ENCODE results near the gene ZNF560. TPM values are rescaled to one million over a fixed set of nuclear protein-coding genes. Genes with fewer than 3 reads are reported as not detected.

Gene ZNF560
- not detected for total RNA-seq

DNA sequence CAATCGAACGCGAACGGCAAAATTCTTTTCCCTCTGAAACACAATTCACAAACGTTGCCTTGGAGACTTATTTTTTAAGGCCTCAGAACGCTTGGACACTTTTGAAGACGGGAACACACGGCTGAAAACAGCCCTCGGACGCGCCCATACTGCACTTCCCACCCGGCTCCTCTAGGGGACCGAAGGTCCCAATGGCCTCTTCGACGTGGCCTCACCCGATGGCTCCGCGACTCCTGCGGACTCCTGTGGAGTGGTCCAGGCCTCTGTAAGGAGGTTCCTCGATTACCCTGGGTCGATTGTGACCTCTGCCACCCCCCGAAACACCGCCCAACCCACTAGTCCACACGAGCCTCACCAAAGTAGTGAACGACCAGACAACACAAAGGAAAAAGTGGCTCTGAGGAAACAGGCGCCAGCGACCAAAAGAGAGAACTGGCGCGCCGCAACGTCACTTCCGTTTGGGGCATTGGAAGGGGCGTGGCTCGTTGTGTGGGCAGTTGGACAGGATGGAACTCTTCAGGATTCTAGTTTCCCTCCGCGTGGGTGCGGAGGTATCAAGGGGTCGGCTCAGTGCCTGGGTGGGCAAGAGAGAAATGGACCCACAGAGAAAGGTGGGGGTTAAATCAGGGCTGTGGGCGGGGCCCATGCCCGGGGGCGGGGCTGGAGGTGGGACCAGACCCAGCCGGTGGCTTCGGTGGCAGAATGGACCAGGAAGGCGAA is at the start of gene ZNF560:
Gene ZNF560 (minus strand): TSS at position 434 of the 720 bp plus-strand sequence. CDS start 23,303 bp downstream, outside the sequence.

DNA sequence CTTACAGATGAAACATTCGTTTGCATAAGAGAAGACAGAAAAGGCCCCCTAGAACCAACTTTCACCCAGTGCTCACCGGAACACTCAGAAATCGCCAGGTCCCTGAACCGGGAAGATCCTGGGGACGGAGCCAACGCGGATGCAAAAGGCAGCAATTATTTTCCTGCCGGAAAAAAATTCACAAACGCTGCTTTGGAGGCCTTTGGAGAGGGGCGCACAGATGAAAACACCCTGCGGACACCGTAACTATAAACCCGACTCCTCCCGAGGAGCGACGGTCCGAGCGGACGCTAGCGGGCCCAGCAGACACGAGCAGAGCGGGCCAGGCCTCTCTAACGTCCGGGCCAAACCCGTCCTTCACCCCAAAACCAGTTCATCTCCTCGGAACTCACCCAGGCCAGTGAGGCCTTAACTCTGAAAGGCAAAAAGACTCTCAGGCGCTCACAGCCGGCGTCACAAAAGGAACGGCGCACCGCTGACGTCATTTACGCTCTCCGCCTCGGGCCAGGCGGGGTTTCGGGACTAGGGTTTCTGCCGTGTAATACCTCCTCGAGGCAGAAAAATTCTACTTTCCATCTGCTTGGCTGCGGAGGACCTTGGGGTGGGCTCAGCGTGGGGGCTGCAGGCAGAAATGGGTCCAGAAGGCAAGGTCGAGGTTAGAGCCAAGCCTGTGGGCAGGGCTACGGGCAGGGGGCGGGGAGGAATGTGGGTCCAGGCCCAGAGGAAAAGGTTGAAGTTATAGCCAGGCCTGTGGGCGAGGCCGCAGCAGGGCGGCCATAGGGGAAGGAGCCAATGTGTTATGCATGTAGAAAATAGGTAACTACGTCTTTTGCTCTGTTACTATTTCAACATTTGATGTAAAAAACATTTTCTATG is 40.0 kb upstream of the ZNF560 start, which contains the start of gene ZNF426:
Gene ZNF426 (minus strand): TSS at position 463 of the 876 bp plus-strand sequence. CDS start 2,413 bp downstream, outside the sequence.

DNA sequence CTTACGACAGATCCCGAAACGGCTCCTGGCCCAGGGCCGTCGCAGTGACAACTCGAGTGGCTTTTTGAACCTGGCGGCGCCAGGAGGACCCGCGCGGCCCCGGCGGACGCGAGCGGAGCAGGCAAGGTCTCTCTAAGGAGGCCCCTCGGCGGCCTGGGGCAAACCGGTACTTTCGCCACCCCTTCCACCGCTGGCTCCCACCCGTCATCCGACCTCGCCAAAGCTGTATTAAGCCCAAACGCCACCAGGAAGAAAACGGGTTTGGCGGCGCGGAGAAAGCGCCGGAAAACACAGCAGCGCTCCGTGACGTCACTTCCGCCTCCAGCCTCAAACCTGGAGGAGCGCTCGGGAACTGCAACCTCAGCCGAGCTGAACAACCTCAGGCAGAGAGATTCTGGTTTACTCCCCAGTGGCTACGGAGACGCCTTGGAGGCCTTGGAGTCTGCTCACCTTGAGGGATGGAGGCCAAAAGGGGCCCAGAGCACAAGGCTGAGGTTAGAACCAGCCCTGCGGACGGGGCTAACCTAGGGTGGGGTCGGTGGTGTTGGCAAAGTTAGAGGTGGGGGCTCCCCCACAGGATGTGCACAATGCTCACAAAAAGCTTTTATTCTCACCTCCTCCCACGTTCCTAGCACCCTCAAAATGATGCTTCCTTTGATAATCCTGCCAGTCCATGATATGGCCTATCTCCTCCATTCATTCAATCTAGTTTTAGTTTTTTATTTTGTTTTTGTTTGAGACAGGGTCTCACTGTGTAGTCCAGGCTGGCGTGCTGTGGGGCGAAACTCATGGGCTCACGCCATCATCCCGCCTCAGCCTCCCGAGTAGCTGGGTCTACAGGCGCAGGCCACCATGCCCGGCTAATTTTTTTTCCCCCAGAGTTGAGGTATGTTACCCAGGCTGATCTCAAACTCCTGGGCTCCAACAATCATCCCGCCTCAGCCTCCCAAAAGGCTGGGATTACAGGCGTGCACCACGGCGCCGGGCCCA is 62.8 kb downstream of the ZNF560 start, which contains the start of gene ZNF266:
Gene ZNF266 (minus strand): TSS at position 295 of the 990 bp plus-strand sequence. CDS start 15,484 bp downstream, outside the sequence.

Other genes starting within 250 kb of the ZNF560 start
- gene OR7E24, start 247.7 kb downstream of the ZNF560 start, total RNA-seq: not detected
- gene ZNF699, start 188.8 kb downstream of the ZNF560 start, total RNA-seq: 31.4 TPM
- 83.6 TPM for gene ZNF559, start 174.4 kb downstream of the ZNF560 start, total RNA-seq
- 10.3 TPM for gene ZNF177, start 135.6 kb downstream of the ZNF560 start, total RNA-seq
- gene ZNF266, start 63.0 kb downstream of the ZNF560 start, total RNA-seq: 38.8 TPM
- gene ZNF426, start 40.0 kb upstream of the ZNF560 start, total RNA-seq: 28.0 TPM
- 65.1 TPM for gene ZNF121, start 85.9 kb upstream of the ZNF560 start, total RNA-seq
- 48.9 TPM for gene ZNF561, start 122.6 kb upstream of the ZNF560 start, total RNA-seq
- gene ZNF562, start 176.5 kb upstream of the ZNF560 start, total RNA-seq: 62.2 TPM

Data from camera-type eye (tissue), 1 donor.